AG09319 (cell line): ENCODE results near the gene DGKI.

ENCODE experiments used
- DNase-seq: peaks from one replicate; pipeline ENCODE4 v3.0.0-alpha.2; 2010; ENCODE audit warnings: low read depth; ENCODE audit errors: extremely low read depth
- CTCF ChIP-seq: IDR thresholded peaks from 2 replicates; pipeline ENCODE4 v1.5.1; 2011; ENCODE audit warnings: low read depth, mild to moderate bottlenecking, inconsistent platforms, low read length, moderate library complexity

DGKI gene

GRCh38 chr7:137480824-137481365, 365.9 kb downstream of the DGKI start:
- DNase-seq: no peak
- no peak for TF ChIP-seq CTCF

GRCh38 chr7:137480401-137480800, 366.4 kb downstream of the DGKI start:
- no peak for DNase-seq
- TF ChIP-seq CTCF: no peak

DNA sequence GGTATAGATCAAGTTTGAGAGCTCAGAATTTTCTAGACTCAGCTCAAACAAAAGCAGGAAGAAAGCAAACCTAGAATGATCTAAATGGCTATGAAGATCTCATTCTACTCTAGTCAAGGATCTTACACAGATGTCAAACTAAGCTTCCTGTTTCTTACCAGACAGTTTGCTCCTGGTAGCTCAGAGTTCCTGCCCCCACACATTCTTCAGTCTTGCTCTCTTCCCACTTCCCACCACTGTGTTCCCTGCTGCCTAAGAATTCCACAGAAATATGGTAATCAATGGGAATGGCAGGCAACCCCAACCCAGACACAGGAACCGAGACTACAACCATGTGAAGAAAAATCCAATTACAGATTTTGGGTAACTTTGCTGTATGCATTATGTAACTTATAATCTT, 369.8 kb downstream of the DGKI start:
- no peak for DNase-seq
- TF ChIP-seq CTCF: no peak

GRCh38 chr7:137475966-137476365, 370.8 kb downstream of the DGKI start:
- DNase-seq: no peak

DNA sequence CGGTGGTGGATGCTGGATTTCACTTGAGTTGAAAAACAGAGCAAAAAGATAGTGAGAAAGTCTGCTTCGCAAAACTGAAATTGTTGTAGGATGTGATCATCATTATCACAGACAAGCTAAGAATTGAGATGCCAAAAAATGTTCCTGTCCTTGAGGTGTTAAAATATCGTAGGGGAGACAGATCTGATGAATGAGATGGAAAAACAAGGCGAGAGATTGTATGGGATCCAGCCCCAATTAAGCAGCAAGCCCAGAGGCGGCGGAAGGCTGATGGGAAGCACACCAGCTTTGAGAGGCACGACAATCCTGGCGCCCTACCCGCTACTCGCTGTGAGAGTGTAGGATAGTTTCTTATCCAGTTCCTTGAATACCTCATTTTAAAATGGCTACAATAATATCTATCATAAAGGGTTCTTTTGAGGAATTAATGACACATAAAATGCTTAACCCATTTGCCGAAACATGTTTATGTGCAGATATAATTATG, 372.2 kb downstream of the DGKI start:
- no peak for TF ChIP-seq CTCF
- no peak for DNase-seq

More at GRCh38 chr7:137475966-137476365, 370.8 kb downstream of the DGKI start:
- TF ChIP-seq CTCF: no peak

GRCh38 chr7:137471128-137471527, 375.6 kb downstream of the DGKI start:
- TF ChIP-seq CTCF: no peak

GRCh38 chr7:137469858-137470257, 376.9 kb downstream of the DGKI start:
- DNase-seq: no peak
- no peak for TF ChIP-seq CTCF

More at GRCh38 chr7:137471128-137471527, 375.6 kb downstream of the DGKI start:
- DNase-seq: no peak
